HT1080 (cell line): ENCODE data around the gene NEURL2. TPM values are rescaled to one million over a fixed set of nuclear protein-coding genes. Genes with fewer than 3 reads are reported as not detected.
A peak's percentile ranks its signal among the peaks of the same experiment; 100 is the strongest.
"Not testable (repeated sequence)": the region's sequence is repeated elsewhere in the genome, so short reads cannot be mapped to it uniquely, and the experiment has no call there.

Source experiments
- DNase-seq: peaks from one replicate; pipeline ENCODE4 v3.0.0-alpha.2; 2015; ENCODE audit warnings: low read depth
- total RNA-seq: library from RNA; depleted of rRNA; stranded (reverse); fragments of >200 nt; shearing (Covaris generic); gene quantifications from 2 replicates; pipeline ENCODE4 v1.2.3, GENCODE V29; 2014

Gene NEURL2
- total RNA-seq, 1 experiment from 2014 or later = 1.3 TPM

- DNase-seq = no peak
These were observed 16.4 kb downstream of the NEURL2 start for GRCh38 chr20:45874576-45874975.

GRCh38 chr20:45874104-45874481, 16.9 kb downstream of the NEURL2 start:
- not testable (repeated sequence) for DNase-seq

- no peak for DNase-seq
These were observed 17.5 kb downstream of the NEURL2 start for GRCh38 chr20:45873409-45874103.

GRCh38 chr20:45872626-45873025, 18.4 kb downstream of the NEURL2 start:
- no peak for DNase-seq

- DNase-seq = peak; percentile 71
These were observed 23.2 kb downstream of the NEURL2 start for GRCh38 chr20:45867819-45868176.

- DNase-seq = no peak
These were observed 23.7 kb downstream of the NEURL2 start for GRCh38 chr20:45867136-45867818.

- no peak for DNase-seq
These were observed 24.6 kb downstream of the NEURL2 start for GRCh38 chr20:45866454-45866853.

- no peak for DNase-seq
These were observed 27.2 kb downstream of the NEURL2 start for GRCh38 chr20:45863543-45864470.

- DNase-seq = peak; percentile 17
These were observed 29.6 kb downstream of the NEURL2 start for GRCh38 chr20:45861221-45862075.

GRCh38 chr20:45860560-45861220, 30.3 kb downstream of the NEURL2 start:
- peak; percentile 25 for DNase-seq

- DNase-seq = no peak
These were observed 31.1 kb downstream of the NEURL2 start for GRCh38 chr20:45859916-45860315.

GRCh38 chr20:45857882-45858216, 33.2 kb downstream of the NEURL2 start:
- no peak for DNase-seq

GRCh38 chr20:45857114-45857881, 33.7 kb downstream of the NEURL2 start, which contains the start of the genes ACOT8 and ZSWIM3:
Gene ACOT8 (minus strand): TSS chr20:45857392. CDS start chr20:45857315, 77 bp downstream.
Gene ZSWIM3 (plus strand): TSS chr20:45857614. CDS start chr20:45857826, 212 bp downstream.
- peak; percentile 99 for DNase-seq

GRCh38 chr20:45853484-45853883, 37.5 kb downstream of the NEURL2 start:
- no peak for DNase-seq

- DNase-seq = no peak
These were observed 38.7 kb downstream of the NEURL2 start for GRCh38 chr20:45852326-45852725.

- no peak for DNase-seq
These were observed 39.5 kb downstream of the NEURL2 start for GRCh38 chr20:45851501-45851900.

- no peak for DNase-seq
These were observed 40.1 kb downstream of the NEURL2 start for GRCh38 chr20:45850926-45851325.

GRCh38 chr20:45850238-45850637, 40.8 kb downstream of the NEURL2 start:
- no peak for DNase-seq

GRCh38 chr20:45848969-45849582, 41.9 kb downstream of the NEURL2 start:
- DNase-seq = no peak
